HG02938 (cell line): Measurements from ENCODE around the gene MEGF10.

Source experiments
- ATAC-seq: cut with Tn5 transposase; IDR thresholded peaks from one replicate; pipeline ENCODE4 v1.9.1; 2021; ENCODE audit warnings: mild to moderate bottlenecking, moderate library complexity; ENCODE audit not compliant: unreplicated experiment

MEGF10 gene

GRCh38 chr5:127324756-127325155 is 34.2 kb downstream of the MEGF10 start:
- no peak for ATAC-seq

- ATAC-seq, result no peak
Observed at GRCh38 chr5:127326431-127326830, 35.8 kb downstream of the MEGF10 start.

- no peak for ATAC-seq
Observed at GRCh38 chr5:127326976-127327755, 36.6 kb downstream of the MEGF10 start.

- ATAC-seq, result no peak
Observed at GRCh38 chr5:127330116-127330515, 39.5 kb downstream of the MEGF10 start.

GRCh38 chr5:127331890-127332649 is 41.5 kb downstream of the MEGF10 start:
- no peak for ATAC-seq

- ATAC-seq, result no peak
Observed at GRCh38 chr5:127333483-127333882, 42.9 kb downstream of the MEGF10 start.

GRCh38 chr5:127335381-127335780 is 44.8 kb downstream of the MEGF10 start:
- ATAC-seq, result no peak

- ATAC-seq, result no peak
Observed at GRCh38 chr5:127337876-127338275, 47.3 kb downstream of the MEGF10 start.

GRCh38 chr5:127338501-127338900 is 47.9 kb downstream of the MEGF10 start:
- ATAC-seq, result no peak

- no peak for ATAC-seq
Observed at GRCh38 chr5:127340606-127341005, 50.0 kb downstream of the MEGF10 start.

GRCh38 chr5:127342364-127342763 is 51.8 kb downstream of the MEGF10 start:
- ATAC-seq, result no peak

GRCh38 chr5:127343313-127343712 is 52.7 kb downstream of the MEGF10 start:
- no peak for ATAC-seq

GRCh38 chr5:127343866-127344265 is 53.3 kb downstream of the MEGF10 start:
- no peak for ATAC-seq

GRCh38 chr5:127344931-127345330 is 54.3 kb downstream of the MEGF10 start:
- no peak for ATAC-seq

GRCh38 chr5:127351418-127351817 is 60.8 kb downstream of the MEGF10 start:
- ATAC-seq, result no peak

- ATAC-seq, result no peak
Observed at GRCh38 chr5:127352068-127352467, 61.5 kb downstream of the MEGF10 start.

- ATAC-seq, result no peak
Observed at GRCh38 chr5:127353327-127353726, 62.7 kb downstream of the MEGF10 start.

- ATAC-seq, result no peak
Observed at GRCh38 chr5:127353796-127354195, 63.2 kb downstream of the MEGF10 start.

GRCh38 chr5:127355337-127355736 is 64.7 kb downstream of the MEGF10 start:
- ATAC-seq, result no peak

GRCh38 chr5:127358284-127358683 is 67.7 kb downstream of the MEGF10 start:
- ATAC-seq, result no peak

GRCh38 chr5:127358740-127359139 is 68.1 kb downstream of the MEGF10 start:
- no peak for ATAC-seq

- no peak for ATAC-seq
Observed at GRCh38 chr5:127359502-127359901, 68.9 kb downstream of the MEGF10 start.
